Left lung (tissue), 10 donors: Measurements from ENCODE around the gene USP6NL. TPM values are rescaled to one million over a fixed set of nuclear protein-coding genes. Genes with fewer than 3 reads are reported as not detected.

Experiments
- ATAC-seq: fragments of 200-7000 bp; cut with Tn5 transposase; one replicate; pipeline ENCODE4 v1.9.1; 2020; ENCODE audit warnings: moderate library complexity
- DNase-seq, 4 donors: peaks; one replicate each; pipeline ENCODE4 v3.0.0-alpha.2; 2013 to 2020
- H3K27ac ChIP-seq, 2 donors: fragments of 200-600 bp; sonication (generic) in 1 of 2; one replicate each; pipeline versions ENCODE4 v1.5.0 to v1.8.0; 2020 to 2021
- H3K27me3 ChIP-seq, 2 donors: fragments of 200-600 bp; sonication (generic) in 1 of 2; one replicate each; pipeline versions ENCODE4 v1.5.0 to v1.8.0; 2020 to 2021
- H3K36me3 ChIP-seq, 2 donors: fragments of 200-600 bp; sonication (generic) in 1 of 2; one replicate each; pipeline versions ENCODE4 v1.5.0 to v1.8.0; 2020 to 2021
- H3K4me1 ChIP-seq, 2 donors: fragments of 200-600 bp; one replicate each; pipeline ENCODE4 v1.8.0; 2021
- H3K4me3 ChIP-seq, 2 donors: fragments of 200-600 bp; sonication (generic) in 1 of 2; one replicate each; pipeline versions ENCODE4 v1.5.0 to v1.8.0; 2020 to 2021; ENCODE audit warnings: mild to moderate bottlenecking in 1 of 2
- H3K9me3 ChIP-seq, 2 donors: fragments of 200-600 bp; sonication (generic) in 1 of 2; one replicate each; pipeline versions ENCODE4 v1.5.0 to v1.8.0; 2020 to 2021
- intact Hi-C, 2 donors: fragments of 100-400 bp; cut with DNase I; formaldehyde crosslinking; loops; one replicate each; pipeline versions ENCODE4 v1.11.2 to v1.14.2; 2022
- polyA plus RNA-seq, 6 donors: library from polyadenylated mRNA; unstranded; fragments of 120-200 nt; gene quantifications; one replicate each; pipeline ENCODE4 v1.2.1, GENCODE V29; 2013; ENCODE audit not compliant: insufficient read length in 6 of 6
- total RNA-seq, 2 donors: library from RNA; stranded (reverse); fragmentation: NEBNext Ultra II Directional; extraction: Animal tissue kit (Norgen Biotek cat#: 25700); gene quantifications; one replicate each; pipeline ENCODE4 v1.2.1, GENCODE V29; 2021
- TF ChIP-seq, protein P1 (sequence below), 2 donors: fragments of 200-600 bp; sonication (generic) in 1 of 2; IDR thresholded peaks; one replicate each; pipeline versions ENCODE4 v1.5.0 to v1.8.0; 2021; ENCODE audit warnings: antibody characterized with exemption in 2 of 2
- donor health status: DM: no; HTN: yes; CAD: no.
- donor health status: DM: no; HTN: no; CAD: no.

Gene USP6NL
- total and polyA plus RNA-seq, 8 donors, result 16.0 to 25.6 (median 24.0) TPM

DNA sequence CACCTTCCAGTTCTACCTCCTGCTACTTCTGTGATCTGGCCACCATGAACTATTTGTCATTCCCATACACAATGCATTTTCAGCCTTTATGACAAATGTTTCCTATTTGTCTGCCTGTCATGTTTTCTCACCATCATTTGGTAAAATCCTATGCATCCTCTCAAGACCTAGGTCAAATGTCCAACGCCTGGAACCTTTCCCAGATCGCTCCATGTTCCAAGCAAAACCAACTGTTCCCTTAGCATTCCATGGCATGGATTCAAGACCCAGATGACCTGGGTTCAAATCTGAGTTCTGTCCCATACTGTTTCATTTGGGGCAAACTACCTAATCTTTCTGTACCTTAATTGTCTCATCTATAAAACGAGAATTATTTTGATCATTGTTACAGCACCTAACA, 98.9 kb downstream of the USP6NL start:
- Histone ChIP-seq H3K27ac (no peak overlapping the region), H3K36me3 (no peaks in the 10 kb centered on the region), H3K4me1 (peaks cover 3 to 17% of the 10 kb centered on the region in 2 donors), H3K27me3 (no peaks in the 10 kb centered on the region), H3K4me3 (no peak overlapping the region), H3K9me3 (no peaks in the 10 kb centered on the region)
- DNase-seq, result no peak
- TF ChIP-seq, protein P1, sequence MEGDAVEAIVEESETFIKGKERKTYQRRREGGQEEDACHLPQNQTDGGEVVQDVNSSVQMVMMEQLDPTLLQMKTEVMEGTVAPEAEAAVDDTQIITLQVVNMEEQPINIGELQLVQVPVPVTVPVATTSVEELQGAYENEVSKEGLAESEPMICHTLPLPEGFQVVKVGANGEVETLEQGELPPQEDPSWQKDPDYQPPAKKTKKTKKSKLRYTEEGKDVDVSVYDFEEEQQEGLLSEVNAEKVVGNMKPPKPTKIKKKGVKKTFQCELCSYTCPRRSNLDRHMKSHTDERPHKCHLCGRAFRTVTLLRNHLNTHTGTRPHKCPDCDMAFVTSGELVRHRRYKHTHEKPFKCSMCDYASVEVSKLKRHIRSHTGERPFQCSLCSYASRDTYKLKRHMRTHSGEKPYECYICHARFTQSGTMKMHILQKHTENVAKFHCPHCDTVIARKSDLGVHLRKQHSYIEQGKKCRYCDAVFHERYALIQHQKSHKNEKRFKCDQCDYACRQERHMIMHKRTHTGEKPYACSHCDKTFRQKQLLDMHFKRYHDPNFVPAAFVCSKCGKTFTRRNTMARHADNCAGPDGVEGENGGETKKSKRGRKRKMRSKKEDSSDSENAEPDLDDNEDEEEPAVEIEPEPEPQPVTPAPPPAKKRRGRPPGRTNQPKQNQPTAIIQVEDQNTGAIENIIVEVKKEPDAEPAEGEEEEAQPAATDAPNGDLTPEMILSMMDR (IDR thresholded peaks at IDR 0.05), result no peak
- intact Hi-C loops, result loop anchor here (5.0 to 10.0 kb wide), 3 partner anchors 212 to 242 kb away; no protein-coding TSS in a partner anchor
- no peak for ATAC-seq

DNA sequence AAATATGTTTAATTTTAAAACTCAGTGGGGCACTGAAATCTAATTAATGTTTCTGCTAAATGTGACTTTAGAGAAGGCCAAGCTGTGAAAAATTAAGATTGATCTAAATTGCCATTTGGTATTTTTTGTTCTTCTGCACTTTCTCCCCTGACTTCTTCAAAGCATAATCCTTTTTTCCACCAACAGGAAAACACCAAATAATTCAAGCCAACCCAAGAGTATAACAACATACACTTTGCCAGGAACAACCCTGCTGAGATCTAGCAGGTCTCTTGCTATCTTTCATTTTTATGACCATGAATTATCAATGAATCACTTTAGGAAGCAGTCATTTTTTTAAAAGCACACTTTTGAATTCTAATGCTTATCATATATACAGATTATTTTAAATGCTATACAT, 100.1 kb downstream of the USP6NL start:
- DNase-seq (no peak), ATAC-seq (no peak)
- TF ChIP-seq, protein P1 (IDR thresholded peaks at IDR 0.05), result no peak
- H3K4me1 ChIP-seq, result peaks cover under 1 to 10% of the 10 kb centered on the region in 2 donors
- no peaks in the 10 kb centered on the region for H3K9me3 ChIP-seq
- no peak overlapping the region for H3K27ac ChIP-seq
- H3K27me3 ChIP-seq, result no peaks in the 10 kb centered on the region
- no peaks in the 10 kb centered on the region for H3K36me3 ChIP-seq
- intact Hi-C loops, result loop anchor here (5.0 to 10.0 kb wide), 3 partner anchors 213 to 243 kb away; no protein-coding TSS in a partner anchor
- H3K4me3 ChIP-seq, result no peak overlapping the region

DNA sequence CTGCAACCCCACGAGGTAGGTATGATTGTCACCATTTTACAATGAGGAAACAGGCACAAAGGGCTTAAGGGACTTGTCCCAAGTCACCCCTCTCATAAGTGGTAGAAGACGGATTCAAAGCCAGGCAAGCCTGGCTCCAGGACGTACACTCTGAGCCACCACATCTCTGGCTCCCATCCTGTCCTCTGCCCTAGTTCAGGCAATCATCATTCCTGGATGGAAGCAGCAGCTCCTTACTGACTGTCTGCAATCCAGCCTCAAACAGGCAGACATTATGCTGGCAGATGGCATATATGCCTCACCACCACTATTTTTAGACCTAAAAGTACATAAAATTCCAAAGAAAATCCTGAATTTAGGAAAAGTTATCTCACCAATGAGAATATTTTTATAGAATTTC, 100.7 kb downstream of the USP6NL start:
- ATAC-seq, result no peak

DNA sequence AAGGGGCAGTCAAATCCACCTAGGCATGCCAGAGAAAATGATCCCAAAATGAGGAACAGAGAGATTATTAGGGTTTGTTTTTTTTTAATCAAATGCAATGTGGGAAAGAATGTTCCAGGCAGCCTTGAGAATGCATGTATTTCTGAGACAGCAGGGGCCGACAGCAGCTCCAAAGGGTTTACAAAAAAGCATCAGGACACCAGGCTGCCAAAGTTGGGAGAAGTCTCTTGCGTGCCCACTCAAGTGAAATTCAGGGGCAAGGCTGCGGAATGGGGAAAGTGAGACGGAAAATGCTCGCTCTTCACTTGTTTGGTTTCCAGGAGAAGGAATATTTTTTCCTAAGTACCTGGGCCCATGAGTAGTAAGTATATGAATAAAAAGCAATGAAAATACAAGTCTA, 101.2 kb downstream of the USP6NL start:
- DNase-seq (no peak), ATAC-seq (no peak)
- intact Hi-C loops, result loop anchor here (5.0 to 10.0 kb wide), 3 partner anchors 215 to 245 kb away; no protein-coding TSS in a partner anchor
- no peaks in the 10 kb centered on the region for H3K9me3 ChIP-seq
- no peaks in the 10 kb centered on the region for H3K4me1 ChIP-seq
- no peaks in the 10 kb centered on the region for H3K27me3 ChIP-seq
- no peak overlapping the region for H3K4me3 ChIP-seq
- no peak overlapping the region for H3K27ac ChIP-seq
- TF ChIP-seq, protein P1 (IDR thresholded peaks at IDR 0.05), result no peak
- no peaks in the 10 kb centered on the region for H3K36me3 ChIP-seq

More for the DNA sequence above, 100.7 kb downstream of the USP6NL start:
- no peak overlapping the region for H3K27ac ChIP-seq
- DNase-seq, result no peak
- H3K9me3 ChIP-seq, result no peaks in the 10 kb centered on the region
- intact Hi-C loops, result loop anchor here (5.0 to 10.0 kb wide), 3 partner anchors 214 to 244 kb away; no protein-coding TSS in a partner anchor
- TF ChIP-seq, protein P1 (IDR thresholded peaks at IDR 0.05), result no peak
- no peaks in the 10 kb centered on the region for H3K36me3 ChIP-seq
- H3K4me1 ChIP-seq, result peaks cover 0 to 4% of the 10 kb centered on the region in 2 donors
- H3K4me3 ChIP-seq, result no peak overlapping the region
- H3K27me3 ChIP-seq, result no peaks in the 10 kb centered on the region

DNA sequence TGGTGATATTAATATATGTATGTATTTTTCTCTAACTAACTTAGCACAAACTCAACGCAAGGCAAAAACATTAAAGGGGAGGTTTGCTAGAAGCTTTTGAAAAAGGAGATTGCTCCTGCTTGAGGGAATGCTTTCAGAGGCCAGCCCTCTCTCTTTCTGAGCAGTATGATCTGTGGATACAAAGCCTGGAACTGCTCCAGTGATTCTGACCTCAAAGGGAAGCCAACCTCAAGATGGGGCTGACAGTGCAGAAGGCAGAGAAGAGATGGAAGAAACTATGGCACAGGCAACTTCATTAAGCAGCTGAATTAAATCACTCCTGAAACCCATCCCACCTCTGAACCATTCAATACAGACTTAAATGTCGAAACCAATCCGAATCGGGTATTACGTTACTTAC, 102.4 kb downstream of the USP6NL start:
- Histone ChIP-seq H3K4me3 (no peak overlapping the region), H3K9me3 (no peaks in the 10 kb centered on the region), H3K36me3 (no peaks in the 10 kb centered on the region), H3K27me3 (no peaks in the 10 kb centered on the region), H3K4me1 (no peaks in the 10 kb centered on the region), H3K27ac (no peak overlapping the region)
- ATAC-seq (no peak), DNase-seq (no peak)
- intact Hi-C loops, result no loop called here
- TF ChIP-seq, protein P1 (IDR thresholded peaks at IDR 0.05), result no peak
